Activated naive CD8-positive, alpha-beta T cell (primary cell): Measurements from ENCODE around the gene RENBP.

Experiments
- H3K27ac Mint-ChIP-seq: one replicate; pipeline ENCODE4 v1.8.0; 2021; ENCODE audit warnings: mixed read lengths
- H3K27me3 Mint-ChIP-seq: one replicate; pipeline ENCODE4 v1.8.0; 2021; ENCODE audit warnings: mixed read lengths
- H3K36me3 Mint-ChIP-seq: one replicate; pipeline ENCODE4 v1.8.0; 2021; ENCODE audit warnings: mixed read lengths
- H3K4me1 Mint-ChIP-seq: one replicate; pipeline ENCODE4 v1.8.0; 2021; ENCODE audit warnings: low read depth, mixed read lengths
- H3K4me3 Mint-ChIP-seq: one replicate; pipeline ENCODE4 v1.8.0; 2021; ENCODE audit warnings: mild to moderate bottlenecking, mixed read lengths
- H3K9me3 Mint-ChIP-seq: one replicate; pipeline ENCODE4 v1.8.0; 2021; ENCODE audit warnings: low read depth, mixed read lengths

Gene RENBP

DNA sequence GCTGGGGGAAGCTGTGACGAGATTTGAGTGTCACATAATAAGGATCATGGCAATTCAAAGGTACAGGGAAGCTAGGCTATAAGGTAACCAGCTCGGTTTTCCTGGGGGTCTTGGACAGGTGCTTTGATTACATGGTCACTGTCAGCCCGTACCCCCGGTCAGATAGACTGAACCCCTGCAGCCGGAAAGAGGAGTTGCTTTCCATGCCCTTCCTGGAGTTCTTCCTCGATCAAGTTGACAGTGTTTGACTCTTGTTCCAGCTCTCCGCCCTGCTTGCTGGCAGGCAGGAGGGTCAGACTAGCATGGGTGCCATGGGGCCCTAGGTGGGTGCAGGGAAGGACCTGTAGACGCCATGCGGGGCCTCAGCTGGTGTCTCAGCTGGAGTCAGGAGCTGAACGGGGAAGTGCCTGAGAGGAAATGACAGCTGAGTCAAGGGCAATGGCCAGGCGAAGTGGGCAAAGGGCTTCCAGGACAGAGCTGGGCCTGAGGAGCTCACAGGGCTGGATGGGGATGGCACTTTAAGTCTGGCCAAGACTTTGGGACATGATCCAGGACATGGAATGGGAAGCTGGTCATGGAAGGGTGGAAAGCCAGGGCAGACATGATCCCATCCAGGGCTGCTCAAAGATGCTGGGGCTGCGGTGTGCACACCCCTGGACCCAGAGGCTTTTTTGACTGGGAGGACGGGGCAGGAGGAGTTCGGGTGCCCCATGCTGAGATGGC is 29.7 kb upstream of the RENBP start:
- H3K36me3 Mint-ChIP-seq = no peaks in the 10 kb centered on the region
- peaks cover 23% of the 10 kb centered on the region for H3K4me1 Mint-ChIP-seq
- H3K27ac Mint-ChIP-seq = peak overlapping the region; percentile 98

DNA sequence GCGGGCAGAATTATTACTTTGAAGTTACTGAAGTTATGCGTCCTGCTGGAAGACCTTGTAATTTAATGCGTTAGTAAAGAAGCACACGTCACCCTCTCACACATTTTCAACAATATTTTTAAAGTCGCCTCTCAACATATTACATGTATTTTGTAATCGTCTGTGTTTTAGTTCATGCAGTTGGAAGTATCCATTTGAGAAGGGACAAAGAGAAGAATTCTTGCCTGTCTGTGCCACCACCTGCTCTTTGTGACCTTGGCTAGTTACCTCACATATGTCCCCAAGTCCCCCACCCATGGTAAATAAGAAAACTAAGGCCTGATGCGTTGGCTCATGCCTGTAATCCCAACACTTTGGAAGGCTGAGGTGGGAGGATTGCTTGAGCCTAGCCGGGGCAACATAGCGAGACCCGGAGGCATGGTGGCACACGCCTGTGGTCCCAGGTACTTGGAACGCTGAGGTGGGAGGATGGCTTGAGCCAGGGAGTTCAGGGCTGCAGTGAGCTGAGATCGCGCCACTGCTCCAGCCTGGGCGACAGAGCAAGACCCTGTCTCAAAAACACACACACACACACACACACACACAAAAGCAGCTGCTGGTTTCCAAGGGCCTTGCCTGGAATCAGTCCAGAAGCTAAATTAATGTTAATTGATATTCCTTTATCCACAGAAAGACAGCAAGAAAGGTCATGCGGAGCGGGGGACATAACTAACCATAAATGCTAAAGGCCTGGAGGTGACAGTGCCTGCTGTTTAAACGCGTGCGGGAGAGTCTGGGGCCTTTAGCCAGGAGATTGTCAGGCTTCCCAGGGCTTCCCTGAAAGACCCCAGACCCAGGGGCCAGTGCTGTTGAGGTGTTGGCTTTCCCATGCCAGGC is 28.9 kb upstream of the RENBP start:
- no peaks in the 10 kb centered on the region for H3K27me3 Mint-ChIP-seq
- peak overlapping the region; percentile 94 for H3K4me3 Mint-ChIP-seq
- peak overlapping the region; percentile 98 for H3K27ac Mint-ChIP-seq
- peaks cover 24% of the 10 kb centered on the region for H3K4me1 Mint-ChIP-seq
- H3K9me3 Mint-ChIP-seq = no peaks in the 10 kb centered on the region
- no peaks in the 10 kb centered on the region for H3K36me3 Mint-ChIP-seq

More for the DNA sequence above, 29.7 kb upstream of the RENBP start:
- Mint-ChIP-seq H3K27me3 (no peaks in the 10 kb centered on the region), H3K9me3 (no peaks in the 10 kb centered on the region), H3K4me3 (peak overlapping the region; percentile 94)

DNA sequence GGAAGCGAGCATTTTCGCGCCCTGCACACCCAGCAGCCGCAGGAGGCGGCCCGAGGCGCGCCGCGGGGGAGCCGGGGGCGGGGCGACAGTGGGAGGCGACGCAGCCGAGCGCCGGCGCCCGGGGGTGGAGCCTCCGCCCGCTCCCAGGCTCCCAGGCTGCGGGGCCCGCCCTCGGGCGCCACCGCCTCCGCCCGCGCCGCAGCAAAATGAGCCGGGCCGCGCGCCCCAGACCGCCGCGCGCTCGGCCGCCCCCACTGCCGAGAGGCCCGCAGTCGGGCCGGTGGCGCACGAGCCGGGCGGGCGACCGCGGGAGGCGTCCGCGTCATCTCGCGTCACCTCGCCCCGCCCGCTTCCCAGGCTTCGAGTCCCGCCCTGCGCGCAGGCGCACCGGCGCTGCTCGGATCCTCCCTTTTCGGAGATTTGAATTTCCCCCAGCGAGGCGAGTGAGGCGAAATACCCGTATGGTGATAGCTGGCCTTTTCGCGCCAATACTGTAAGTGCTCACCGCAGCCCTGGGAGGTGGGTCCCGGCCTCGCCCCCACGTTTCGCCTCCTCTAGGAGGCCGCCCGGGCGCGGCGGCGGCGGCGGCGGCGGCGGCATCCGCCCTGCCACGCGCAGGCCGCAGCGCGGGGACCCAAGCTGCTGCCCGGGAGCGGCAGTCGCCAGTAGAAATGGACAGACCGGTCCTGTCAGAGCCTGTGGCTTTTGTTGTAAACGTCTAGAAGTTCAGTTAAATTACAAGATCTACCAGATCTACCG is 28.1 kb upstream of the RENBP start, which contains the start of gene TMEM187:
TMEM187 (plus strand) TSS at position 387 of the 759 bp plus-strand sequence. CDS start 9,309 bp downstream, outside the sequence.
- peaks cover 32% of the 10 kb centered on the region for H3K4me1 Mint-ChIP-seq
- no peaks in the 10 kb centered on the region for H3K27me3 Mint-ChIP-seq
- H3K9me3 Mint-ChIP-seq = no peaks in the 10 kb centered on the region
- no peaks in the 10 kb centered on the region for H3K36me3 Mint-ChIP-seq
- H3K27ac Mint-ChIP-seq = peak within 1 kb of the TSS; percentile 100
- H3K4me3 Mint-ChIP-seq = peak within 1 kb of the TSS; percentile 100

DNA sequence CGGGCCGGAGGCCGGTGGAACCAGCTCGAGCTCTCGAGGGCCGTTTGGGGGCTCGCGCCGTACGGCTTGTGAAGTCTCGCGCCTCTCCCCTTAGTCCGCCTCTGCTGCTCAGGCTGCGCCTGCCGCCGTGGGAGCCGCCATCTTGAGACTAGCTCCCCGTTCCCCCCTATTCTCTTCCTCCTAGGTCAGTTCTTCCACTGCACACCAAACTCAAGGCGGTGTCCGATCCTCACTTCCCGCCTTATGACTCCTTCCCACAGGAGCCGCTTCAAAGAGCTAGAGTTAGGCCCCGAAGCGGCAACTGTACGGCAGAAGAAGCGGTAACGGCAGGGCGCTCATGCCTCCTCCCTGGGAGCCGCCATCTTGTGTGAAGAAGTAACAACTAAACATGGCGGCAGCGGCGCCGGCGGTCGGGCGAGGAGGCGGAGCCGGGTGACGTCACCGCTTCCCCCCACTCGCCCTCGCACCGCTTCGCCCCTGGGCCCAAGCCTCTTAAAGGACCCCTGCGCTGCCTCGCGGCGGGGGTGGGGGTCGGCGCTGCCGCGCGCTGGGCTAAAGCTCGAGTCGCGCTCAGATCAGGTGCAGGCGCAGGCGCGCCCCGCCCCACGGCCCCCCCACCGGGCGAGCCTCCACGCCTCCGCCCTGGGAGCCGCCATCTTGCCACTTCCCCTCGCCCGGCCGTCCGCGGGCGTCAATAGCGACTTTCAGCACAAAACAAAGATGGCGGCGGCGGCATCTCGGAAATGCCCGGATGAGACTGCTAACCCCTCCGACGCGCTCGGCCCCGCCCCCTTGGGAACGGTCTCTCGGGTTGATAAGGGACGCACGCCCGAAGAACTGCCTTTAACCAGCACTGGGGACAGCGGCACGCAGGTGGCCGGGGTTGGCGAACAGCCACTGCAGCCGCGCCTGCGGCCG is 27.3 kb upstream of the RENBP start, which contains the start of gene HCFC1:
HCFC1 (minus strand) TSS at position 369 of the 918 bp plus-strand sequence. CDS start 978 bp downstream, outside the sequence.
- peak within 1 kb of the TSS; percentile 100 for H3K27ac Mint-ChIP-seq
- no peaks in the 10 kb centered on the region for H3K27me3 Mint-ChIP-seq
- no peaks in the 10 kb centered on the region for H3K9me3 Mint-ChIP-seq
- no peaks in the 10 kb centered on the region for H3K36me3 Mint-ChIP-seq
- H3K4me3 Mint-ChIP-seq = peak within 1 kb of the TSS; percentile 100
- H3K4me1 Mint-ChIP-seq = peaks cover 40% of the 10 kb centered on the region

DNA sequence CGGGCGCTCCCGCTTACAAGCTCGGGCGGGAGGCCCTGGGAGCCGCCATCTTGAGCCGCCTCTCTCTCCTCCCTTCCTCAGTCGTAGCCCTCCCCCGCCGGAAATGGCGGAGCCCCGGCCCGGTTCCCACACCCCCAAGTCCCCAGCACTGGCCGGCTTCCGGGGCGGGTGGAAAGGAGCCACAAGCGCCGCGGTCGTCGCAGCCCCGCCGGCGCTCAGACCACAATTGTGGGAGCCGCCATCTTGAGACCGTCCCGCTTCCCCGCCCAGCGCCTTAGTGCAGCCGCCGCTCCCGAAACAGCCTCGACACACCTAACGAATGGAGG is 26.6 kb upstream of the RENBP start:
- H3K27ac Mint-ChIP-seq = peak overlapping the region; percentile 100
- H3K9me3 Mint-ChIP-seq = no peaks in the 10 kb centered on the region
- no peaks in the 10 kb centered on the region for H3K27me3 Mint-ChIP-seq
- H3K4me3 Mint-ChIP-seq = peak overlapping the region; percentile 100
- H3K36me3 Mint-ChIP-seq = no peaks in the 10 kb centered on the region
- peaks cover 47% of the 10 kb centered on the region for H3K4me1 Mint-ChIP-seq

DNA sequence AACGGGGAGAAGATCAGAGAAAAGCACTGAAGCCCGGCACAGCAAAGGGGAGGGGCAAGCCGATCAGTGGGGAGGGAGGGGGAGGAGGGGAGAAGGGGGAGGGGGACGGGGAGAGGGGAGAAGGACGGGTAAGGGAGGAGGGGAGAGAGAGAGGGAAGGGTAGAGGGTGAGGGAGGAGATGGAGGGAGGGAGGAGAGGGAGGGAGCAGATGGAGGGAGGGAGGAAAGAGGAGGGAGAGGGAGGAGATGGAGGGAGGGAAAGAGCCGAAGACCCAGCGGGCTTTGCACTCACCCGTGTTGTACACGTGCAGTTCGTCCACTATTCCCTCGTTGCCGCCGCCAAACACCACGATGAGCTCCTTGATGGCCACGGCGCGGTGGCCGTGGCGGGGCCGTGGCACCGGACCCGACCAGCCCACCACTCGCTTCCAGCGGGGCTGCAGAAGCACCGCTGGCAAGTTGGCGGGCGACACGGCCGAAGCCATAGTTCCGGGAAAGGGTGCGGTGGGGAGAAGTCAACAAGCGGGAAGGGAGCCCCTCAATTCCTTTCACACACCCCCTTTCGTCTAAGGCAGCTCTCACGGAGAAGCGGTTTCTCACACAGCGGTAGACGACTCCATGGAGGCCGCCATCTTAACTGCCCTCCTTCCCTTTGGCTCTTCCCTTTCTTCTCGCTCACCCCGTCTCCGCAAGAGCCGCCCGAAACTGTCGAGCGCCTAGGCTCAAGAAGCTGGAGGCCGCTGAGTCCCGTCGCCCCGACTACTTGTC is 26.1 kb upstream of the RENBP start:
- H3K36me3 Mint-ChIP-seq = no peaks in the 10 kb centered on the region
- no peaks in the 10 kb centered on the region for H3K27me3 Mint-ChIP-seq
- no peaks in the 10 kb centered on the region for H3K9me3 Mint-ChIP-seq
- peak overlapping the region; percentile 100 for H3K4me3 Mint-ChIP-seq
- H3K4me1 Mint-ChIP-seq = peaks cover 45% of the 10 kb centered on the region
- H3K27ac Mint-ChIP-seq = peak overlapping the region; percentile 100

DNA sequence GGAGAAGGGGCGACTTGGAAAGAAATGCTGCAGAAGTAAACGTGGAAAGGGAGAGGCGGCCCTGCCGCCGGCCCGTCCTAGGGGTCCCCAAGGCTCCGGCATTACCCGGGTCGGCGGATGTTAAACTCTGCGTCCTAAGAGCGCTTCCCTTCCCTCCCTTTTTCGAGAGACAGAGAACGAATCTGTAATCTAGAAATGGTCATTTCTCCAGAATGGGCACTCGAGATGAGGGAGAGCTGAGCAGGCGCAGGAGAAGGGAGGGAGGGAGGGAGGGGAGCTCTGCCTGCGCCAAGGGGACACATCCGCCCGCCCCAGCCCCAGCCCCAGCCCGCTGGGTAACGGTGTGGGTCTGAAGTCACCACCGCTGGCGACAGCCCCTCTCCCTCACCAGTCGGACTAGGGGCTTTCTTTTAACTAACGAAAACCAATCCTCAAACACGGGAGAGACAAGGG is 25.5 kb upstream of the RENBP start:
- no peaks in the 10 kb centered on the region for H3K9me3 Mint-ChIP-seq
- peak overlapping the region; percentile 76 for H3K27ac Mint-ChIP-seq
- peaks cover 48% of the 10 kb centered on the region for H3K4me1 Mint-ChIP-seq

DNA sequence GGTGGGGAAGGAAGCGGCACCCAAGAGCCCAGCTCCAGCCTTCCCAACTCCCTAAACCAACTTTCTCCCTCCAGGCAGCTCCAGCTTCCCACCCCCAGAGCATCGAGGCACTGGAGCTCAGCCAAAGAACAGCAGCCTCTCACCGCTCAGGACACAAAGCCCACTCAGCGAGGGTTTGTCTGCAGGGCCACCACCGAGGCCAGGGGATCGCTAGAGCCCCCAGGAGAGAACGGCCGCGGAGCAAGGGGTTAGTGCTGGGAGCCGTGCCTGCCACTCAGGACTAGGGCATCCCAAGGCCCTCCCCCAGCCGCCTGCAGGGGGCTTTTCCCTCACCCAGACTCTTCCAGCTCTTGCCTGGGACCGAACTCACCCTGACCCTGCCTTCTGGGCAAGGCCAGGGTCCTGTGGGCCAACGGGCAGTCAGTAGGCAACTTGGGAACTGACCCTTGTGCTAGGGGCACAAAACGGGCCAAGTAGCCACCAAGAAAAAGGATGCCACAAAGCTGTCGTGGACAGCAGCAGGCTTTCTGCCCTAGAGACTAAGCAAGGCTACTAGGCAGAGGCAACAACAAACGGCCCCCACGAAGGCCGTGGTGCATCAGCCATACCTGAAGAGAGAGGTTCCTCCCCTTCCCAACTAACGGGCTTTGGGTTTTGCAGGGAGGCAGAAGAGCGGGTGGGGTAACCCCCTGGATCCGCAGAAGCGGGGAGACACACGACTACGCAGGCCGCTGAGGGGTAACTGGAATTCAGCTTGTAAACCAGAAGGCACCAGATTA is 24.9 kb upstream of the RENBP start:
- Mint-ChIP-seq H3K27me3 (no peaks in the 10 kb centered on the region), H3K4me1 (peaks cover 42% of the 10 kb centered on the region), H3K27ac (peak overlapping the region; percentile 76), H3K4me3 (peak overlapping the region; percentile 100), H3K9me3 (no peaks in the 10 kb centered on the region), H3K36me3 (no peaks in the 10 kb centered on the region)

More for the DNA sequence above, 25.5 kb upstream of the RENBP start:
- H3K4me3 Mint-ChIP-seq = peak overlapping the region; percentile 100
- H3K27me3 Mint-ChIP-seq = no peaks in the 10 kb centered on the region
- no peaks in the 10 kb centered on the region for H3K36me3 Mint-ChIP-seq

DNA sequence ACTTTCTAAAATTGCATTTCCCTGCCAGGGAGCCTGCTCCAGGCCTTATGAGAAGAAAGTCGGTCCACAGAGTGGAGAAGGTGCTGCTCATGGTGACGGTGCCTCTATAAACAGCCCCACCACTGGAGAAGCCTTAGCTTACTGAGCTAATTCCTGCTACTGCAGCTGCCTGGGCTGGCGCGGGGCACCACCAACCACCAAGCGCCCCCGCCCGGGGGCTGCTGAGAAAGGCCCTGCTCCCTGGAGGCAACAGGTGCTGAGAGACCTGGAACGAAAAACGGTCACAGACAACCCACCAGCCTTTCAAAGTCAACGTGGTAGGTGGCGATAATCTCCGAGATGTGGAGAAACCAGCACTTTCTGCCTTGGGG is 24.3 kb upstream of the RENBP start:
- Mint-ChIP-seq H3K36me3 (no peaks in the 10 kb centered on the region), H3K4me3 (peak overlapping the region; percentile 100), H3K27ac (no peak overlapping the region), H3K4me1 (peaks cover 38% of the 10 kb centered on the region), H3K9me3 (no peaks in the 10 kb centered on the region), H3K27me3 (no peaks in the 10 kb centered on the region)

DNA sequence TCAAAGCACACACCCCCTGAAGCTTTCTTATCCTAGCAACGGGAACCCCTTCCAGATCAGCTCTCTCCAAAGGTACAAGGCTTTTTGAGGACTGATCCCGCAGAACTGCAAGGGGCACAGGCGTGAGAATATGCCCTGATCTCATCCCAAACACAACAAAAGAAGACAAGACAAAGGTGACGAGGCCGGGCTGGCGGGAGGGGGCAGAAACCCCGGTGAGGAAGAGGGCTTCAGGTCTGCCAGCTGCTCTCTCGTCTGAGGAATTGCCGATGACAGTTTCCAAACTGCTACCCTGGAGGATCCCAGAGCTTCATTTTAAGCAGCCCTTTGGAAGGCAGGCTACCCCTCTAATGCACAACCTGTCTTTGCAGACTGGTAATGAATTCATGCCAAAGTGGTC is 23.8 kb upstream of the RENBP start:
- Mint-ChIP-seq H3K36me3 (no peaks in the 10 kb centered on the region), H3K4me1 (peaks cover 35% of the 10 kb centered on the region), H3K27me3 (no peaks in the 10 kb centered on the region), H3K9me3 (no peaks in the 10 kb centered on the region), H3K4me3 (peak overlapping the region; percentile 100), H3K27ac (peak overlapping the region; percentile 90)

DNA sequence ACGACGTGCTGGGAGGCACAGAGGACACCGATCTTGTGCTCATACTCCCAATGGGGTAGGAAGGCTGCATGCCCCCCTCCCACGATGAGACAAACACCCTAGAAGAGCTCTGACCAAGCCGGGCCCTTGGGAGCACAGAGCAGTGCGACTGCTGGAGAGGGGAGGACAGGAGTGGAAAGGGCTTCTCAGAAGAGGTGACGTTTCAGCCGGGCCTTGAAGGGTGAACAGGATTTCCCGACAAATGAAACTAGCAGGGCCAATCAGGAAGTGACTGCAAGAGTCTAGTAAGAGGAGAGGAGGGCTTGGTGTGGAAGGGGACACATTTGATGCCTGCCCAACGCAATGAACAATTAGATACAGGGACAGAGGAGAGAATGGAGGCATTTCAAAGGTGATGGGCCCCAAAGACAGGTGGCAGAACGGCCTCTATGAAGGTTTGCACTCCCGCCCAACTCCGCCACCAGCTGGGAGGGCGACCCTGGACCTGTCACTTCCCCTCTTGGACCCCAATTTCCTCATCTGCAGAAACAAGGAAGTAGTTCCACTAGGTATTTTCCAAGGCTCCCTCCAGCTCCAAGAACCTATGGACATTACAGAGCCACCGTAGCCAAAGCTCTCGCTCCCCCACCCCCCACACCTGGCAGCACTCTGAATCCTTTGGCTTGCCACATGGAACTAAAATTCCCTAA is 23.2 kb upstream of the RENBP start:
- no peaks in the 10 kb centered on the region for H3K36me3 Mint-ChIP-seq
- no peaks in the 10 kb centered on the region for H3K27me3 Mint-ChIP-seq
- H3K4me1 Mint-ChIP-seq = peaks cover 32% of the 10 kb centered on the region
- H3K27ac Mint-ChIP-seq = peak overlapping the region; percentile 90
- H3K9me3 Mint-ChIP-seq = no peaks in the 10 kb centered on the region
- H3K4me3 Mint-ChIP-seq = peak overlapping the region; percentile 100

DNA sequence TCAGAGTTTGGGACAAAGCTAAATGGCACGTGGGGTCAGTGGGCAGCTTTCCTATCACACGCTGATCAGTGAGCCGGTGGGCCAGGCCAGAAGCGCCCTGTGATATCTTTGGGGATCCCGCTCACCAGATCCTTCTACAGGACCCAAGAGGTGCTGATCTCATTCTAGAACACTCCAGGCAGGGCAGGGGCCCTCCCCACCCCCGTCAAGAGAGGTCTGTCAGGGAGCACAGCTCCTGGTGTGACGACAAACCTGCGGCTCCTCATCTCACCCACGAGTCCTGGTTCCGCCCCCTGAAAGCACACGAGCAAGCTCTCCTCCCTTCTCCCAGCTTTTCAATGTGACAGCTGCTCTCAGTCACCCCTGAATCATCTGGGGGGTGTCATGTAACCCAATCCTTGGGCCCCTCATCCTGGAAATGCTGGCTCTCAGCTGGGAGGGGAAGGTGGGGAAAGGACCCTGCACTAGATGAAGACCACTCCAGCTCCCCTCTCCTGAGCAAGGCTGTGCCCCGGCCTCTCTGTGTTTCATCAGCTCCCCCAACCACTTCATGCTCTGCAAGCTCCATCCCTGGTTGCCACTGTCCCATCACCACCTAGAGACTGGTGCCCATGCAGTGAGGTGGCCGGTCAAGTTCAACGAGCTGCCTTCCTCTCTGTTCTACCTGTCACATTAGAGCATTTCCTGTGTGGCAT is 22.5 kb upstream of the RENBP start:
- H3K9me3 Mint-ChIP-seq = no peaks in the 10 kb centered on the region
- peak overlapping the region; percentile 100 for H3K4me3 Mint-ChIP-seq
- H3K4me1 Mint-ChIP-seq = peaks cover 32% of the 10 kb centered on the region
- peak overlapping the region; percentile 90 for H3K27ac Mint-ChIP-seq
- H3K36me3 Mint-ChIP-seq = no peaks in the 10 kb centered on the region
- H3K27me3 Mint-ChIP-seq = no peaks in the 10 kb centered on the region
